Type B pancreatic cell (in vitro differentiated cells): ENCODE measurements around the gene GAPVD1. TPM values are rescaled to one million over a fixed set of nuclear protein-coding genes. Genes with fewer than 3 reads are reported as not detected.

Experiments used
- DNase-seq: peaks from one replicate; pipeline ENCODE4 v3.0.0; 2021; ENCODE audit warnings: mixed read lengths; ENCODE audit not compliant: unreplicated experiment; ENCODE audit errors: extremely low spot score
- H3K27ac Mint-ChIP-seq: 2 replicates; pipeline ENCODE4 v1.8.0; 2021; ENCODE audit warnings: mild to moderate bottlenecking, mixed read lengths
- H3K27me3 Mint-ChIP-seq: 2 replicates; pipeline ENCODE4 v1.8.0; 2021; ENCODE audit warnings: mixed read lengths
- H3K36me3 Mint-ChIP-seq: 2 replicates; pipeline ENCODE4 v1.8.0; 2021; ENCODE audit warnings: mixed read lengths
- H3K4me1 Mint-ChIP-seq: one replicate; pipeline ENCODE4 v1.8.0; 2021; ENCODE audit warnings: mixed read lengths; ENCODE audit not compliant: unreplicated experiment
- H3K4me3 Mint-ChIP-seq: 2 replicates; pipeline ENCODE4 v1.8.0; 2021; ENCODE audit warnings: mild to moderate bottlenecking, mixed read lengths
- H3K9me3 Mint-ChIP-seq: 2 replicates; pipeline ENCODE4 v1.8.0; 2021; ENCODE audit warnings: mixed read lengths
- total RNA-seq: library from RNA; stranded (reverse); gene quantifications from 2 replicates; pipeline ENCODE4 v1.2.1, GENCODE V29; 2021; ENCODE audit warnings: low replicate concordance
- TF ChIP-seq, protein P1 (sequence below): fragments of 200-600 bp; sonication (generic); conservative IDR thresholded peaks from 2 replicates; pipeline ENCODE4 v1.5.0; 2021; ENCODE audit warnings: antibody characterized with exemption, mild to moderate bottlenecking

GAPVD1 gene
- total RNA-seq, 1 donor from 2014 or later, result 44.4 TPM

DNA sequence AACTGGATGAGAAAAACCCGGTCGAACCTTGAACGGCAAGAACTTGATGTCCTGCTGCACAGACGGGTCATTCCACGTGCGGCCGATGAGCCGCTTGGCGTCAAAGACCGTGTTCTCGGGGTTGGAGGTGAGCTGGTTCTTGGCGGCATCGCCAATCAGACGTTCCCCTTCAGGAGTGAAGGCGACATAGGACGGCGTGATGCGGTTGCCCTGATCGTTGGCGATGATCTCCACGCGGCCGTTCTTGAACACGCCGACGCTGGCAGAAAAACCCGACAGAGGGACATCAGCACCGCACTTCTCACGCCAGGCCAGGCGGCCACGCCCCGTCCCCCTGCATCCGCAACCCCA lies 21.0 kb upstream of the GAPVD1 start:
- H3K9me3 Mint-ChIP-seq, result no peaks in the 10 kb centered on the region
- peaks cover 47% of the 10 kb centered on the region for H3K36me3 Mint-ChIP-seq
- TF ChIP-seq, protein P1, sequence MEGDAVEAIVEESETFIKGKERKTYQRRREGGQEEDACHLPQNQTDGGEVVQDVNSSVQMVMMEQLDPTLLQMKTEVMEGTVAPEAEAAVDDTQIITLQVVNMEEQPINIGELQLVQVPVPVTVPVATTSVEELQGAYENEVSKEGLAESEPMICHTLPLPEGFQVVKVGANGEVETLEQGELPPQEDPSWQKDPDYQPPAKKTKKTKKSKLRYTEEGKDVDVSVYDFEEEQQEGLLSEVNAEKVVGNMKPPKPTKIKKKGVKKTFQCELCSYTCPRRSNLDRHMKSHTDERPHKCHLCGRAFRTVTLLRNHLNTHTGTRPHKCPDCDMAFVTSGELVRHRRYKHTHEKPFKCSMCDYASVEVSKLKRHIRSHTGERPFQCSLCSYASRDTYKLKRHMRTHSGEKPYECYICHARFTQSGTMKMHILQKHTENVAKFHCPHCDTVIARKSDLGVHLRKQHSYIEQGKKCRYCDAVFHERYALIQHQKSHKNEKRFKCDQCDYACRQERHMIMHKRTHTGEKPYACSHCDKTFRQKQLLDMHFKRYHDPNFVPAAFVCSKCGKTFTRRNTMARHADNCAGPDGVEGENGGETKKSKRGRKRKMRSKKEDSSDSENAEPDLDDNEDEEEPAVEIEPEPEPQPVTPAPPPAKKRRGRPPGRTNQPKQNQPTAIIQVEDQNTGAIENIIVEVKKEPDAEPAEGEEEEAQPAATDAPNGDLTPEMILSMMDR, result no peak
- peaks cover 31% of the 10 kb centered on the region for H3K4me1 Mint-ChIP-seq
- H3K27ac Mint-ChIP-seq, result peak overlapping the region; percentile 97
- H3K27me3 Mint-ChIP-seq, result peaks cover 6% of the 10 kb centered on the region
- no peak for DNase-seq
- peak overlapping the region; percentile 97 for H3K4me3 Mint-ChIP-seq

DNA sequence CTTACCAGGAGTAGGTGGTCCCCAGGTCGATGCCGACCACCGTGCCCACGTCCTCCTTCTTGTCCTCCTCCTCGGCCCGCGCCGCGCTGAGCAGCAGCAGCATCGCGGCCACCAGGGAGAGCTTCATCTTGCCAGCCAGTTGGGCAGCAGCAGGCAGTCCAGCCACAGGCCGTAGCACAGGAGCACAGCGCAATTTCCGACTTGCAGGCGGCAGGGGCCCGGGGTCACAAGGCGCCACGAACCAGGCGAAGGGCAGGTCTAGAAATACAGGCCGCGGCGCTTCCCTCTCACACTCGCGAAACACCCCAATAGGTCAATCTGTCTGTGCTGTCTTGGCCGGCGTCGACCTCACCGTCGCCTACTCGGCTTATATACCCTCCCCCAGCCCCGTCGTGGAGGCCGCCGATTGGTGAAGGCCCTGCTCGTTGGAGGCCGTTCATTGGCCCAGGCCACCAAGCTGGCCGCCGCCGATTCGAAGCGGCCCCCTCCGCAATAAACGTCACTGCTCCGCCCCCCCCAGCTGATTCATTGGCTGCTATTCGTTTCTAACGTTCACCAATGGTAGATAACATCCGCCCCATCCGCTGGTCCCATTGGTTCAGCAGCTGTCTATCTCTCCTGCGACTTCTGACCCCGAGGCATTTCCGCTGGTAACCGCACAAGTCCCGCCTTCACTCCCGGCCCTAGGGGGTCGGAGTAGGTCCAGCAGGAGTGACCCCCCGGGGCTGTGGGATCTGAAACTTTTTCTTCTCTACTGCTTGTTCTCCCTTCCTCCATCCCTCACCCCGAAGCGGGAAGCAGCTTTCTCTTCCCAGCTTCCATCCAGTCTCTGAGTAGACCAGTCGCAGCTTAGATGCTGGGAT lies 20.4 kb upstream of the GAPVD1 start, which contains the start of gene HSPA5:
HSPA5 (minus strand) TSS at position 344 of the 863 bp plus-strand sequence; CDS start at position 127, 217 bp downstream.
- TF ChIP-seq, protein P1, result peak; percentile 34
- DNase-seq, result peak; percentile 100
- Mint-ChIP-seq H3K9me3 (no peaks in the 10 kb centered on the region), H3K4me3 (peak within 1 kb of the TSS; percentile 97), H3K27me3 (peaks cover 6% of the 10 kb centered on the region), H3K4me1 (peaks cover 29% of the 10 kb centered on the region), H3K36me3 (peaks cover 42% of the 10 kb centered on the region), H3K27ac (peak within 1 kb of the TSS; percentile 97)

- H3K4me1 Mint-ChIP-seq, result peaks cover 21% of the 10 kb centered on the region
- DNase-seq, result no peak
- no peaks in the 10 kb centered on the region for H3K9me3 Mint-ChIP-seq
- peak overlapping the region; percentile 97 for H3K4me3 Mint-ChIP-seq
- peaks cover 33% of the 10 kb centered on the region for H3K36me3 Mint-ChIP-seq
- H3K27ac Mint-ChIP-seq, result peak overlapping the region; percentile 97
- TF ChIP-seq, protein P1, result no peak
- H3K27me3 Mint-ChIP-seq, result peaks cover 6% of the 10 kb centered on the region
Observed at GRCh38 chr9:125241863-125242739, 19.5 kb upstream of the GAPVD1 start.

- no peak for DNase-seq
- peaks cover 8% of the 10 kb centered on the region for H3K4me1 Mint-ChIP-seq
- H3K27ac Mint-ChIP-seq, result peak overlapping the region; percentile 68
- peak overlapping the region; percentile 51 for H3K4me3 Mint-ChIP-seq
- TF ChIP-seq, protein P1, result no peak
- H3K36me3 Mint-ChIP-seq, result peaks cover 18% of the 10 kb centered on the region
- peaks cover 6% of the 10 kb centered on the region for H3K27me3 Mint-ChIP-seq
- no peaks in the 10 kb centered on the region for H3K9me3 Mint-ChIP-seq
Observed at GRCh38 chr9:125243792-125244260, 17.8 kb upstream of the GAPVD1 start.

- Mint-ChIP-seq H3K9me3 (no peaks in the 10 kb centered on the region), H3K4me1 (peaks cover 4% of the 10 kb centered on the region), H3K27me3 (peaks cover 3% of the 10 kb centered on the region), H3K36me3 (peaks cover 1% of the 10 kb centered on the region), H3K27ac (no peak overlapping the region), H3K4me3 (no peak overlapping the region)
- TF ChIP-seq, protein P1, result no peak
- DNase-seq, result no peak
Observed at GRCh38 chr9:125246261-125246667, 15.4 kb upstream of the GAPVD1 start.
